ENCODE measurements around the gene MYO9A. TPM values are rescaled to one million over a fixed set of nuclear protein-coding genes. Genes with fewer than 3 reads are reported as not detected.

Gene MYO9A
- total RNA-seq, 2 donors from 2014 or later, result 34.9 to 36.4 TPM

GRCh38 chr15:71807691-71808091 is 310.3 kb downstream of the MYO9A start:
- no peak overlapping the region for H3K9ac ChIP-seq (ENCODE audit: extremely low read depth, low read length, poor library complexity, severe bottlenecking)

GRCh38 chr15:71807125-71807629 is 310.8 kb downstream of the MYO9A start:
- peaks cover 11% of the 10 kb centered on the region for H3K27me3 Mint-ChIP-seq (ENCODE audit: insufficient read depth)
- peak overlapping the region; percentile 32 for H3K4me3 Mint-ChIP-seq
- H3K9me3 Mint-ChIP-seq, result no peaks in the 10 kb centered on the region
- TF ChIP-seq, protein P1, sequence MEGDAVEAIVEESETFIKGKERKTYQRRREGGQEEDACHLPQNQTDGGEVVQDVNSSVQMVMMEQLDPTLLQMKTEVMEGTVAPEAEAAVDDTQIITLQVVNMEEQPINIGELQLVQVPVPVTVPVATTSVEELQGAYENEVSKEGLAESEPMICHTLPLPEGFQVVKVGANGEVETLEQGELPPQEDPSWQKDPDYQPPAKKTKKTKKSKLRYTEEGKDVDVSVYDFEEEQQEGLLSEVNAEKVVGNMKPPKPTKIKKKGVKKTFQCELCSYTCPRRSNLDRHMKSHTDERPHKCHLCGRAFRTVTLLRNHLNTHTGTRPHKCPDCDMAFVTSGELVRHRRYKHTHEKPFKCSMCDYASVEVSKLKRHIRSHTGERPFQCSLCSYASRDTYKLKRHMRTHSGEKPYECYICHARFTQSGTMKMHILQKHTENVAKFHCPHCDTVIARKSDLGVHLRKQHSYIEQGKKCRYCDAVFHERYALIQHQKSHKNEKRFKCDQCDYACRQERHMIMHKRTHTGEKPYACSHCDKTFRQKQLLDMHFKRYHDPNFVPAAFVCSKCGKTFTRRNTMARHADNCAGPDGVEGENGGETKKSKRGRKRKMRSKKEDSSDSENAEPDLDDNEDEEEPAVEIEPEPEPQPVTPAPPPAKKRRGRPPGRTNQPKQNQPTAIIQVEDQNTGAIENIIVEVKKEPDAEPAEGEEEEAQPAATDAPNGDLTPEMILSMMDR (conservative IDR thresholded peaks at IDR 0.05), result peak; percentile 16
- Histone ChIP-seq H3K4me1 (ENCODE audit: control insufficient read depth, insufficient read depth, low read length) (peaks cover 14% of the 10 kb centered on the region), H3K4me3 (ENCODE audit: low read length) (peak overlapping the region; percentile 33), H3K36me3 (ENCODE audit: control insufficient read depth, insufficient read depth, low read length) (no peaks in the 10 kb centered on the region), H3K9me3 (ENCODE audit: control insufficient read depth, low read length) (no peaks in the 10 kb centered on the region), H3K27me3 (ENCODE audit: control insufficient read depth, insufficient read depth, low read length, poor library complexity, severe bottlenecking) (no peaks in the 10 kb centered on the region), H3K9ac (ENCODE audit: extremely low read depth, low read length, poor library complexity, severe bottlenecking) (no peak overlapping the region), H3K27ac (ENCODE audit: low read depth, low read length) (no peak overlapping the region)
- peaks cover 28% of the 10 kb centered on the region for H3K4me1 Mint-ChIP-seq
- H3K27ac Mint-ChIP-seq, result peak overlapping the region; percentile 61
- DNase-seq, result peak; percentile 81
- H3K36me3 Mint-ChIP-seq (ENCODE audit: low read depth), result no peaks in the 10 kb centered on the region
- 24 to 44% methylated on average over 7 to 15 of the region's 15 CpGs for WGBS, 2 experiments (ENCODE audit: insufficient coverage in 1 of 2, insufficient read length in 1 of 2)

More at GRCh38 chr15:71807691-71808091, 310.3 kb downstream of the MYO9A start:
- peak; percentile 68 for DNase-seq
- H3K4me3 ChIP-seq (ENCODE audit: low read length), result no peak overlapping the region
- H3K4me1 Mint-ChIP-seq, result peaks cover 28% of the 10 kb centered on the region
- H3K4me1 ChIP-seq (ENCODE audit: control insufficient read depth, insufficient read depth, low read length), result peaks cover 14% of the 10 kb centered on the region
- no peaks in the 10 kb centered on the region for H3K36me3 ChIP-seq (ENCODE audit: control insufficient read depth, insufficient read depth, low read length)
- TF ChIP-seq, protein P1 (conservative IDR thresholded peaks at IDR 0.05), result no peak
- H3K27me3 ChIP-seq (ENCODE audit: control insufficient read depth, insufficient read depth, low read length, poor library complexity, severe bottlenecking), result no peaks in the 10 kb centered on the region
- no peaks in the 10 kb centered on the region for H3K9me3 Mint-ChIP-seq
- peak overlapping the region; percentile 32 for H3K4me3 Mint-ChIP-seq
- no peaks in the 10 kb centered on the region for H3K36me3 Mint-ChIP-seq (ENCODE audit: low read depth)
- H3K27me3 Mint-ChIP-seq (ENCODE audit: insufficient read depth), result peaks cover 11% of the 10 kb centered on the region
- 67 to 76% methylated on average over 1 to 4 of the region's 4 CpGs for WGBS, 2 experiments (ENCODE audit: insufficient coverage in 1 of 2, insufficient read length in 1 of 2)
- no peak overlapping the region for H3K27ac Mint-ChIP-seq
- H3K9me3 ChIP-seq (ENCODE audit: control insufficient read depth, low read length), result no peaks in the 10 kb centered on the region
- no peak overlapping the region for H3K27ac ChIP-seq (ENCODE audit: low read depth, low read length)

- Mint-ChIP-seq H3K27me3 (ENCODE audit: insufficient read depth) (peaks cover 11% of the 10 kb centered on the region), H3K4me3 (peak overlapping the region; percentile 32), H3K36me3 (ENCODE audit: low read depth) (no peaks in the 10 kb centered on the region), H3K4me1 (peaks cover 28% of the 10 kb centered on the region), H3K27ac (peak overlapping the region; percentile 61), H3K9me3 (no peaks in the 10 kb centered on the region)
- peak; percentile 75 for DNase-seq
- Histone ChIP-seq H3K4me1 (ENCODE audit: control insufficient read depth, insufficient read depth, low read length) (peaks cover 14% of the 10 kb centered on the region), H3K27ac (ENCODE audit: low read depth, low read length) (no peak overlapping the region), H3K4me3 (ENCODE audit: low read length) (peak overlapping the region; percentile 33), H3K9ac (ENCODE audit: extremely low read depth, low read length, poor library complexity, severe bottlenecking) (no peak overlapping the region), H3K9me3 (ENCODE audit: control insufficient read depth, low read length) (no peaks in the 10 kb centered on the region), H3K36me3 (ENCODE audit: control insufficient read depth, insufficient read depth, low read length) (no peaks in the 10 kb centered on the region), H3K27me3 (ENCODE audit: control insufficient read depth, insufficient read depth, low read length, poor library complexity, severe bottlenecking) (no peaks in the 10 kb centered on the region)
- WGBS, 2 experiments (ENCODE audit: insufficient coverage in 1 of 2, insufficient read length in 1 of 2), result 21 to 31% methylated on average over 2 to 6 of the region's 7 CpGs
- TF ChIP-seq, protein P1 (conservative IDR thresholded peaks at IDR 0.05), result no peak
Measured at GRCh38 chr15:71806452-71806931, 311.5 kb downstream of the MYO9A start.

All from endodermal cell (in vitro differentiated cells).